ENCODE data around the gene THRA. TPM values are rescaled to one million over a fixed set of nuclear protein-coding genes. Genes with fewer than 3 reads are reported as not detected.

Gene THRA
- total RNA-seq, 1 experiment from 2014 or later, result 11.4 TPM

DNA sequence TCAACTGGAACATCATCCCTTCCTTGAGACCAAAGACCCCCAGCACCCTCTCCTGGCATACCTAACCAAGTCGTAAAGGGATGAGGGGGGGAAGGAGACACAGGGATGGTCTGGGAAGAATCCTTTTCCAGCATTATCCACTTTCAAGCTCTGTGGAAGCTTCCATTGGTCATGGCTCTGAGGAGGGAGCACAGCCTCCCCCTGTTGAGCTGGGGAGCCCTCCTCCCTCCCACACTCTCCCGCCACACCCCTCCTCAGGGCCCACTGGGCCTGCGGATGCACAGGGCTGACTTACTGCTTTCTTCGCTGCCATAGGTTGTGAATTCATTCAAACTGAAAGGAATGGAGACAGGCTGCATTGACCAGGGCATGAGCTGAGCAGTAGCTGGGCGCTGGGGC lies 35.2 kb upstream of the THRA start:
- Histone ChIP-seq H3F3A (ENCODE audit: insufficient read depth, low read depth) (peaks cover 37% of the 10 kb centered on the region), H3K27ac (no peak overlapping the region), H2AFZ (no peak overlapping the region), H3K36me3 (ENCODE audit: low read depth) (no peaks in the 10 kb centered on the region), H3K4me1 (replicated peaks; ENCODE audit: insufficient read depth) (peaks cover 46% of the 10 kb centered on the region), H3K4me3 (no peak overlapping the region), H3K79me2 (ENCODE audit: low read depth) (no peaks in the 10 kb centered on the region), H3K4me2 (no peak overlapping the region), H4K20me1 (ENCODE audit: insufficient read depth) (no peaks in the 10 kb centered on the region), H3K9me3 (ENCODE audit: insufficient read depth, low read depth) (no peaks in the 10 kb centered on the region), H3K27me3 (ENCODE audit: insufficient read depth, low read depth) (no peaks in the 10 kb centered on the region), H3K9me2 (ENCODE audit: insufficient read depth) (no peaks in the 10 kb centered on the region)
- no peak for DNase-seq
- no peak for TF ChIP-seq EZH2 (IDR thresholded peaks at IDR 0.05; ENCODE audit: low read depth)
- TF ChIP-seq, protein P1, sequence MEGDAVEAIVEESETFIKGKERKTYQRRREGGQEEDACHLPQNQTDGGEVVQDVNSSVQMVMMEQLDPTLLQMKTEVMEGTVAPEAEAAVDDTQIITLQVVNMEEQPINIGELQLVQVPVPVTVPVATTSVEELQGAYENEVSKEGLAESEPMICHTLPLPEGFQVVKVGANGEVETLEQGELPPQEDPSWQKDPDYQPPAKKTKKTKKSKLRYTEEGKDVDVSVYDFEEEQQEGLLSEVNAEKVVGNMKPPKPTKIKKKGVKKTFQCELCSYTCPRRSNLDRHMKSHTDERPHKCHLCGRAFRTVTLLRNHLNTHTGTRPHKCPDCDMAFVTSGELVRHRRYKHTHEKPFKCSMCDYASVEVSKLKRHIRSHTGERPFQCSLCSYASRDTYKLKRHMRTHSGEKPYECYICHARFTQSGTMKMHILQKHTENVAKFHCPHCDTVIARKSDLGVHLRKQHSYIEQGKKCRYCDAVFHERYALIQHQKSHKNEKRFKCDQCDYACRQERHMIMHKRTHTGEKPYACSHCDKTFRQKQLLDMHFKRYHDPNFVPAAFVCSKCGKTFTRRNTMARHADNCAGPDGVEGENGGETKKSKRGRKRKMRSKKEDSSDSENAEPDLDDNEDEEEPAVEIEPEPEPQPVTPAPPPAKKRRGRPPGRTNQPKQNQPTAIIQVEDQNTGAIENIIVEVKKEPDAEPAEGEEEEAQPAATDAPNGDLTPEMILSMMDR (conservative IDR thresholded peaks at IDR 0.05), result no peak
- BruUV-seq (replicated peaks), result no TSS peak
- ChIA-PET POLR2A (ENCODE audit: unreplicated experiment) (no interaction called here), CTCF (interaction anchor here (0.9 kb wide), 1 partner anchor 27 kb away, joined by 3 read pairs; the partner anchor contains the start of gene MED24)
- intact Hi-C loops (cut with micrococcal nuclease; ENCODE audit: unreplicated experiment), result loop anchor here (1.0 to 10.0 kb wide), 4 partner anchors 14 to 287 kb away; partner anchors contain the start of gene PSMD3

DNA sequence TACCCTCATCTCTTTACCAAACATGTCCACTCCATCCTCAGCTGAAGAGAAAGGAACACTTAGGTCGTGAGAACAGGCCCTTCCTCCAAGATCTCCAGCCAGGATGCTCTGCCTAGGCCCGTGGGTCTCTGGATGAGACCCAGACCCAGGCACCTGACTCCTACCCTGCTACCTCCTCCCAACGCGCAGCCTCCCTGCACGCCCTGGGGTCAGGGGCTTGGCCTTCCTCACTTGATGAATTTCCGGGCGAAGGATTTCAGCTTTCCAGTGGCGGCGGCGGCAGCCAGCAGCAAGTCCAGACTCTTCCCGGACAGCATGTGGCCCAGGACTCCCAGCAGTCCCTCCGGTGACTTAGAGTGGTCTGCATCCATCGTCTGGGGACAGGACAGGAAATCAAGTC lies 34.2 kb upstream of the THRA start:
- no peaks in the 10 kb centered on the region for H3K9me3 ChIP-seq (ENCODE audit: insufficient read depth, low read depth)
- no peak overlapping the region for H3K27ac ChIP-seq
- H3K4me3 ChIP-seq, result no peak overlapping the region
- H4K20me1 ChIP-seq (ENCODE audit: insufficient read depth), result no peaks in the 10 kb centered on the region
- no peaks in the 10 kb centered on the region for H3K79me2 ChIP-seq (ENCODE audit: low read depth)
- no peaks in the 10 kb centered on the region for H3K36me3 ChIP-seq (ENCODE audit: low read depth)
- no peaks in the 10 kb centered on the region for H3K27me3 ChIP-seq (ENCODE audit: insufficient read depth, low read depth)
- H3K4me1 ChIP-seq (replicated peaks; ENCODE audit: insufficient read depth), result peaks cover 36% of the 10 kb centered on the region
- no peak overlapping the region for H2AFZ ChIP-seq
- POLR2A ChIA-PET (ENCODE audit: unreplicated experiment), result no interaction called here
- no peak for DNase-seq
- intact Hi-C loops (cut with micrococcal nuclease; ENCODE audit: unreplicated experiment), result loop anchor here (10.0 kb wide), 1 partner anchor 286 kb away; no protein-coding TSS in a partner anchor
- CTCF ChIA-PET, result interaction anchor here (0.7 kb wide), 1 partner anchor 445 kb away, joined by 3 read pairs; no protein-coding TSS in a partner anchor
- TF ChIP-seq EZH2 (IDR thresholded peaks at IDR 0.05; ENCODE audit: low read depth), result no peak
- TF ChIP-seq, protein P1 (conservative IDR thresholded peaks at IDR 0.05), result no peak
- peaks cover 30% of the 10 kb centered on the region for H3F3A ChIP-seq (ENCODE audit: insufficient read depth, low read depth)
- H3K9me2 ChIP-seq (ENCODE audit: insufficient read depth), result no peaks in the 10 kb centered on the region
- H3K4me2 ChIP-seq, result no peak overlapping the region
- BruUV-seq (replicated peaks), result no TSS peak

GRCh38 chr17:40031706-40032105 lies 31.1 kb upstream of the THRA start:
- H3K9me2 ChIP-seq (ENCODE audit: insufficient read depth), result no peaks in the 10 kb centered on the region
- no peak for TF ChIP-seq EZH2 (IDR thresholded peaks at IDR 0.05; ENCODE audit: low read depth)
- TF ChIP-seq, protein P1 (conservative IDR thresholded peaks at IDR 0.05), result no peak
- no peak overlapping the region for H3K27ac ChIP-seq
- ChIA-PET POLR2A (ENCODE audit: unreplicated experiment) (no interaction called here), CTCF (no interaction called here)
- 0 out of 2 replicates have a peak, but pooled peaks cover 2% of the 10 kb centered on the region for H3K36me3 ChIP-seq (ENCODE audit: low read depth)
- no peaks in the 10 kb centered on the region for H3K9me3 ChIP-seq (ENCODE audit: insufficient read depth, low read depth)
- no peak overlapping the region for H2AFZ ChIP-seq
- peaks cover 2% of the 10 kb centered on the region; the same call in 1 of the 2 replicates for H3F3A ChIP-seq (ENCODE audit: insufficient read depth, low read depth)
- intact Hi-C loops (cut with micrococcal nuclease; ENCODE audit: unreplicated experiment), result no loop called here
- H3K4me2 ChIP-seq, result no peak overlapping the region
- no peaks in the 10 kb centered on the region for H4K20me1 ChIP-seq (ENCODE audit: insufficient read depth)
- BruUV-seq (replicated peaks), result no TSS peak
- no peaks in the 10 kb centered on the region for H3K79me2 ChIP-seq (ENCODE audit: low read depth)
- H3K27me3 ChIP-seq (ENCODE audit: insufficient read depth, low read depth), result no peaks in the 10 kb centered on the region
- H3K4me3 ChIP-seq, result no peak overlapping the region
- no peak for DNase-seq
- peaks cover 5% of the 10 kb centered on the region for H3K4me1 ChIP-seq (replicated peaks; ENCODE audit: insufficient read depth)
